ENCODE data around the gene NR1I3.
"Not testable (repeated sequence)": the region's sequence is repeated elsewhere in the genome, so short reads cannot be mapped to it uniquely, and the experiment has no call there.

DNA sequence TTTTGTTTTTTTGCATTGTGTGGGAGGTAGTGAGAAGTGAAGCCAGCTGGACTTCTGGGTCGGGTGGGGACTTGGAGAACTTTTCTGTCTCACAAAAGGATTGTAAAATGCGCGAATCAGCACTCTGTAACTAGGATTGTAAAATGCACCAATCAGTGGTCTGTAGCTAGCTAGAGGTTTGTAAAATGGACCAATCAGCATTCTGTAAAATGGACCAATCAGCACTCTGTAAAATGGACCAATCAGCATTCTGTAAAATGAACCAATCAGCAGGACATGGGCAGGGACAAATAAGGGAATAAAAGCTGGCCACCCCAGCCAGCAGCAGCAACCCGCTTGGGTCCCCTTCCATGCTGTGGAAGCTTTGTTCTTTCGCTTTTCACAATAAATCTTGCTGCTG, 12.1 kb upstream of the NR1I3 start:
- TF ChIP-seq, protein P1, sequence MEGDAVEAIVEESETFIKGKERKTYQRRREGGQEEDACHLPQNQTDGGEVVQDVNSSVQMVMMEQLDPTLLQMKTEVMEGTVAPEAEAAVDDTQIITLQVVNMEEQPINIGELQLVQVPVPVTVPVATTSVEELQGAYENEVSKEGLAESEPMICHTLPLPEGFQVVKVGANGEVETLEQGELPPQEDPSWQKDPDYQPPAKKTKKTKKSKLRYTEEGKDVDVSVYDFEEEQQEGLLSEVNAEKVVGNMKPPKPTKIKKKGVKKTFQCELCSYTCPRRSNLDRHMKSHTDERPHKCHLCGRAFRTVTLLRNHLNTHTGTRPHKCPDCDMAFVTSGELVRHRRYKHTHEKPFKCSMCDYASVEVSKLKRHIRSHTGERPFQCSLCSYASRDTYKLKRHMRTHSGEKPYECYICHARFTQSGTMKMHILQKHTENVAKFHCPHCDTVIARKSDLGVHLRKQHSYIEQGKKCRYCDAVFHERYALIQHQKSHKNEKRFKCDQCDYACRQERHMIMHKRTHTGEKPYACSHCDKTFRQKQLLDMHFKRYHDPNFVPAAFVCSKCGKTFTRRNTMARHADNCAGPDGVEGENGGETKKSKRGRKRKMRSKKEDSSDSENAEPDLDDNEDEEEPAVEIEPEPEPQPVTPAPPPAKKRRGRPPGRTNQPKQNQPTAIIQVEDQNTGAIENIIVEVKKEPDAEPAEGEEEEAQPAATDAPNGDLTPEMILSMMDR (IDR thresholded peaks at IDR 0.05; ENCODE audit: low read length), result not testable (repeated sequence)
- TF ChIP-seq EZH2 (IDR thresholded peaks at IDR 0.05; ENCODE audit: borderline replicate concordance, low read length), result not testable (repeated sequence)
